GM12878 (cell line): ENCODE data around the gene CARM1. TPM values are rescaled to one million over a fixed set of nuclear protein-coding genes. Genes with fewer than 3 reads are reported as not detected.

Experiments
- ATAC-seq: fragments of 200-7000 bp; cut with Tn5 transposase; 3 replicates; pipeline ENCODE4 v1.9.1; 2020; ENCODE audit warnings: mild to moderate bottlenecking, moderate library complexity
- BruUV-seq: library from RNA; stranded (reverse); fragments of 400-500 nt; replicated peaks from 2 replicates; lab custom pipeline; 2021; lab: Mats Ljungman, UMichigan
- CTCF ChIA-PET: fragments of 300-600 bp; sonication (Branson Sonifier 250); formaldehyde crosslinking; extraction: SDS; loops from one replicate; lab custom pipeline; 2021; ENCODE audit warnings: inconsistent platforms; lab: Yijun Ruan, JAX
- POLR2A ChIA-PET: fragments of 350-600 bp; formaldehyde crosslinking; extraction: SDS; loops from one replicate; lab custom pipeline; 2021; ENCODE audit warnings: inconsistent platforms; lab: Charles Lee
- RAD21 ChIA-PET: fragments of 300-600 bp; sonication (Branson Sonifier 250); formaldehyde crosslinking; loops from one replicate; lab custom pipeline; 2023; ENCODE audit warnings: antibody characterized with exemption; ENCODE audit not compliant: unreplicated experiment; lab: Charles Lee
- SMC1A ChIA-PET: fragments of 300-600 bp; sonication (Branson Sonifier 250); formaldehyde crosslinking; loops from one replicate; lab custom pipeline; 2023; ENCODE audit not compliant: unreplicated experiment, uncharacterized antibody; lab: Charles Lee
- DNase-seq: peaks from one replicate; pipeline ENCODE4 v3.0.0-alpha.2; 2011; ENCODE audit warnings: low read depth, low spot score
- FAIRE-seq: peaks from 3 replicates; lab custom pipeline; 2011; peaks lifted over from hg19 to GRCh38; lab: Jason Lieb, UNC
- H2AFZ ChIP-seq: 2 replicates; pipeline ENCODE4 v1.6.0; 2011; ENCODE audit warnings: low read depth, low read length, control low read depth; ENCODE audit not compliant: control insufficient read depth
- H3K27ac ChIP-seq: 2 replicates; pipeline ENCODE4 v1.5.1; 2011; ENCODE audit warnings: control low read depth; ENCODE audit not compliant: control insufficient read depth, insufficient read depth
- H3K27me3 ChIP-seq, 2 experiments: replicated peaks in 1 of 2; 2 replicates each; pipeline versions ENCODE4 v1.6.0 to v1.6.1; 2011; ENCODE audit warnings: low read length in 1 of 2; ENCODE audit not compliant: control insufficient read depth in 2 of 2, insufficient read depth in 2 of 2
- H3K36me3 ChIP-seq, 2 experiments: 2 replicates each; pipeline ENCODE4 v1.5.1; 2011; ENCODE audit warnings: low read length in 1 of 2; ENCODE audit not compliant: control insufficient read depth in 2 of 2, insufficient read depth in 2 of 2
- H3K4me1 ChIP-seq: 2 replicates; pipeline ENCODE4 v1.6.1; 2011; ENCODE audit warnings: mild to moderate bottlenecking, low read length, moderate library complexity, mixed read lengths; ENCODE audit not compliant: control insufficient read depth, insufficient read depth
- H3K4me2 ChIP-seq: 2 replicates; pipeline ENCODE4 v1.6.0; 2011; ENCODE audit warnings: control low read depth; ENCODE audit not compliant: control insufficient read depth, insufficient read depth
- H3K4me3 ChIP-seq: fragments of 200-600 bp; sonication (generic); 2 replicates; pipeline ENCODE4 v1.5.1; 2016
- H3K79me2 ChIP-seq: 2 replicates; pipeline ENCODE4 v1.6.0; 2011; ENCODE audit warnings: low read length; ENCODE audit not compliant: control insufficient read depth, insufficient read depth
- H3K9ac ChIP-seq: 2 replicates; pipeline ENCODE4 v1.8.0; 2011; ENCODE audit warnings: low read length, control low read depth, mixed read lengths; ENCODE audit not compliant: control insufficient read depth, insufficient read depth
- H3K9me3 ChIP-seq: replicated peaks from 3 replicates; pipeline ENCODE4 v1.5.1; 2011; ENCODE audit warnings: mild to moderate bottlenecking, low read length; ENCODE audit not compliant: control insufficient read depth, insufficient read depth
- H4K20me1 ChIP-seq: 2 replicates; pipeline ENCODE4 v1.6.0; 2011; ENCODE audit not compliant: control insufficient read depth, insufficient read depth
- CBFB ChIP-seq: IDR thresholded peaks from 2 replicates; pipeline ENCODE4 v1.6.1; 2016; ENCODE audit warnings: antibody characterized with exemption, low read depth
- CTCF ChIP-seq, 3 experiments: IDR thresholded peaks in 2 of 3; conservative IDR thresholded peaks in 1 of 3; 2 replicates each; pipeline ENCODE4 v1.5.1; 2011; ENCODE audit warnings: low read depth in 3 of 3, low read length in 3 of 3, mild to moderate bottlenecking in 3 of 3, control low read depth in 2 of 3, moderate library complexity in 2 of 3, inconsistent platforms in 1 of 3, mixed read lengths in 1 of 3; ENCODE audit not compliant: control insufficient read depth in 2 of 3, insufficient read depth in 1 of 3; ENCODE audit errors: extremely low read depth in 1 of 3
- HDAC2 ChIP-seq: fragments of 200-600 bp; sonication (generic); IDR thresholded peaks from 2 replicates; pipeline ENCODE4 v1.6.1; 2017
- IRF4 ChIP-seq: IDR thresholded peaks from 2 replicates; pipeline ENCODE4 v1.6.1; 2011; ENCODE audit warnings: low read depth, low read length
- JUNB ChIP-seq: IDR thresholded peaks from 2 replicates; pipeline ENCODE4 v1.6.1; 2016; ENCODE audit warnings: antibody characterized with exemption, mild to moderate bottlenecking
- KDM1A ChIP-seq: fragments of 200-600 bp; sonication (generic); IDR thresholded peaks from 2 replicates; pipeline ENCODE4 v1.6.1; 2016; ENCODE audit warnings: borderline replicate concordance
- MEF2A ChIP-seq: IDR thresholded peaks from 2 replicates; pipeline ENCODE4 v1.6.1; 2011; ENCODE audit warnings: low read depth, mild to moderate bottlenecking, low read length, moderate library complexity; ENCODE audit not compliant: insufficient read depth
- MXI1 ChIP-seq: fragments of 150-350 bp; IDR thresholded peaks from 2 replicates; pipeline ENCODE4 v1.6.1; 2011; ENCODE audit warnings: low read depth, mild to moderate bottlenecking, inconsistent platforms, low read length, improper control_type of control experiment
- POLR2A ChIP-seq: IDR thresholded peaks from 2 replicates; pipeline ENCODE4 v1.6.1; 2011; ENCODE audit warnings: low read depth, mild to moderate bottlenecking, low read length
- RUNX3 ChIP-seq: IDR thresholded peaks from 2 replicates; pipeline ENCODE4 v1.6.1; 2012; ENCODE audit warnings: low read length, inconsistent platforms
- TCF3 ChIP-seq: IDR thresholded peaks from 2 replicates; pipeline ENCODE4 v1.6.1; 2012; ENCODE audit warnings: low read depth, mild to moderate bottlenecking, low read length, borderline replicate concordance; ENCODE audit not compliant: insufficient read depth
- YY1 ChIP-seq: IDR thresholded peaks from 2 replicates; pipeline ENCODE4 v1.6.1; 2011; ENCODE audit warnings: low read depth, mild to moderate bottlenecking, low read length
- WGBS: methylation state at CpG from one replicate; pipeline ENCODE4 v1.1.6; 2016; ENCODE audit warnings: low lambda C conversion rate; ENCODE audit not compliant: insufficient replicate concordance, insufficient coverage; ENCODE audit errors: missing lambda C conversion rate; 5-methylcytosine and 5-hydroxymethylcytosine counted together
- in situ Hi-C: fragments of 300-500 bp; cut with MboI; formaldehyde crosslinking; loops from 9 replicates; pipeline ENCODE4 v1.14.3; 2018; ENCODE audit warnings: mixed read lengths
- intact Hi-C: fragments of 100-400 bp; cut with micrococcal nuclease; formaldehyde crosslinking; loops from one replicate; pipeline ENCODE4 v1.14.2; 2022; ENCODE audit not compliant: unreplicated experiment
- polyA plus RNA-seq, 11 experiments: library from polyadenylated mRNA; depleted of rRNA in 4 of 11; unstranded in 6 of 11; stranded (reverse) in 5 of 11; fragments of >200 nt; fragmentation: Nextera tagmentation in 4 of 11; fragmentation: Illumina TruSeq in 1 of 11; extraction: Ambion mirVana in 4 of 11; extraction: Trizol in 1 of 11; gene quantifications; 1 replicate in 1 of 11; 2 replicates in 10 of 11; pipeline versions ENCODE4 v1.2.1 to v1.2.3, GENCODE V29; 2011 to 2016; ENCODE audit warnings: inconsistent platforms in 2 of 11, missing spikeins in 2 of 11, low read depth in 1 of 11
- total RNA-seq, 4 experiments: library from RNA; depleted of rRNA in 3 of 4; stranded (reverse); fragments of >200 nt in 3 of 4; fragmentation: Illumina TruSeq in 1 of 4; extraction: Trizol in 1 of 4; gene quantifications; 2 replicates each; pipeline versions ENCODE4 v1.2.1 to v1.2.3, GENCODE V29; 2013 to 2021
- TF ChIP-seq, protein P1 (sequence below): fragments of 450-650 bp; IDR thresholded peaks from 2 replicates; pipeline ENCODE4 v1.6.1; 2016; ENCODE audit warnings: mild to moderate bottlenecking, moderate library complexity, borderline replicate concordance
- TF ChIP-seq, protein P2 (sequence below): IDR thresholded peaks from 2 replicates; pipeline ENCODE4 v1.6.1; 2012; ENCODE audit warnings: low read depth, low read length, improper control_type of control experiment

Gene CARM1
- total and polyA plus RNA-seq, 10 of the 15 experiments (the other 5 are each of a cell fraction or from before 2014, with no cell fraction given), result 0.45 to 116 (median 39.7) TPM

- Histone ChIP-seq H3K4me3 (no peak overlapping the region), H3K9ac (no peak overlapping the region), H3K27ac (no peak overlapping the region), H3K4me1 (no peaks in the 10 kb centered on the region; the same call in 1 of the 2 replicates), H3K27me3 (no peaks in the 10 kb centered on the region), H3K4me2 (peak overlapping the region; percentile 59; the same call in 1 of the 2 replicates), H3K9me3 (no peaks in the 10 kb centered on the region), H2AFZ (peak overlapping the region; percentile 72), H4K20me1 (no peaks in the 10 kb centered on the region), H3K79me2 (no peaks in the 10 kb centered on the region; the same call in 1 of the 2 replicates), H3K36me3 (no peaks in the 10 kb centered on the region; a peak in 1 of 4 replicates)
- peak; percentile 90 for ATAC-seq
- ChIA-PET RAD21 (interaction anchor here (0.7 to 2.9 kb wide), 22 partner anchors 8 to 438 kb away, joined by 3 to 18 read pairs (median 3); partner anchors contain the start of gene SWSAP1), CTCF (interaction anchor here (0.5 to 3.1 kb wide), 35 partner anchors 9 to 460 kb away, joined by 3 to 29 read pairs (median 5); partner anchors contain the start of gene SWSAP1), SMC1A (interaction anchor here (0.6 to 2.0 kb wide), 17 partner anchors 13 to 1761 kb away, joined by 3 to 12 read pairs (median 3); partner anchors contain the start of gene TMED1), POLR2A (interaction anchor here (0.7 to 1.5 kb wide), 7 partner anchors 18 to 342 kb away, joined by 3 to 5 read pairs (median 3); no protein-coding TSS in a partner anchor)
- FAIRE-seq, result peak; percentile 89
- peak; percentile 35 for DNase-seq
- in situ Hi-C loops (no loop called here), intact Hi-C loops (loop anchor here (5.0 kb wide), 1 partner anchor 266 kb away; no protein-coding TSS in a partner anchor)
- 18% methylated on average over 11 of the region's 11 CpGs for WGBS
- no TSS peak for BruUV-seq
- no peak for TF ChIP-seq POLR2A
- no peak for TF ChIP-seq KDM1A
- no peak for TF ChIP-seq MEF2A
- no peak for TF ChIP-seq TCF3
- no peak for TF ChIP-seq MXI1
- no peak for TF ChIP-seq CBFB
- TF ChIP-seq, protein P1, sequence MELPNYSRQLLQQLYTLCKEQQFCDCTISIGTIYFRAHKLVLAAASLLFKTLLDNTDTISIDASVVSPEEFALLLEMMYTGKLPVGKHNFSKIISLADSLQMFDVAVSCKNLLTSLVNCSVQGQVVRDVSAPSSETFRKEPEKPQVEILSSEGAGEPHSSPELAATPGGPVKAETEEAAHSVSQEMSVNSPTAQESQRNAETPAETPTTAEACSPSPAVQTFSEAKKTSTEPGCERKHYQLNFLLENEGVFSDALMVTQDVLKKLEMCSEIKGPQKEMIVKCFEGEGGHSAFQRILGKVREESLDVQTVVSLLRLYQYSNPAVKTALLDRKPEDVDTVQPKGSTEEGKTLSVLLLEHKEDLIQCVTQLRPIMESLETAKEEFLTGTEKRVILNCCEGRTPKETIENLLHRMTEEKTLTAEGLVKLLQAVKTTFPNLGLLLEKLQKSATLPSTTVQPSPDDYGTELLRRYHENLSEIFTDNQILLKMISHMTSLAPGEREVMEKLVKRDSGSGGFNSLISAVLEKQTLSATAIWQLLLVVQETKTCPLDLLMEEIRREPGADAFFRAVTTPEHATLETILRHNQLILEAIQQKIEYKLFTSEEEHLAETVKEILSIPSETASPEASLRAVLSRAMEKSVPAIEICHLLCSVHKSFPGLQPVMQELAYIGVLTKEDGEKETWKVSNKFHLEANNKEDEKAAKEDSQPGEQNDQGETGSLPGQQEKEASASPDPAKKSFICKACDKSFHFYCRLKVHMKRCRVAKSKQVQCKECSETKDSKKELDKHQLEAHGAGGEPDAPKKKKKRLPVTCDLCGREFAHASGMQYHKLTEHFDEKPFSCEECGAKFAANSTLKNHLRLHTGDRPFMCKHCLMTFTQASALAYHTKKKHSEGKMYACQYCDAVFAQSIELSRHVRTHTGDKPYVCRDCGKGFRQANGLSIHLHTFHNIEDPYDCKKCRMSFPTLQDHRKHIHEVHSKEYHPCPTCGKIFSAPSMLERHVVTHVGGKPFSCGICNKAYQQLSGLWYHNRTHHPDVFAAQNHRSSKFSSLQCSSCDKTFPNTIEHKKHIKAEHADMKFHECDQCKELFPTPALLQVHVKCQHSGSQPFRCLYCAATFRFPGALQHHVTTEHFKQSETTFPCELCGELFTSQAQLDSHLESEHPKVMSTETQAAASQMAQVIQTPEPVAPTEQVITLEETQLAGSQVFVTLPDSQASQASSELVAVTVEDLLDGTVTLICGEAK, result no peak
- TF ChIP-seq, protein P2, sequence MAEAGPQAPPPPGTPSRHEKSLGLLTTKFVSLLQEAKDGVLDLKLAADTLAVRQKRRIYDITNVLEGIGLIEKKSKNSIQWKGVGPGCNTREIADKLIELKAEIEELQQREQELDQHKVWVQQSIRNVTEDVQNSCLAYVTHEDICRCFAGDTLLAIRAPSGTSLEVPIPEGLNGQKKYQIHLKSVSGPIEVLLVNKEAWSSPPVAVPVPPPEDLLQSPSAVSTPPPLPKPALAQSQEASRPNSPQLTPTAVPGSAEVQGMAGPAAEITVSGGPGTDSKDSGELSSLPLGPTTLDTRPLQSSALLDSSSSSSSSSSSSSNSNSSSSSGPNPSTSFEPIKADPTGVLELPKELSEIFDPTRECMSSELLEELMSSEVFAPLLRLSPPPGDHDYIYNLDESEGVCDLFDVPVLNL, result no peak
- TF ChIP-seq JUNB, result no peak
- no peak for TF ChIP-seq HDAC2
- TF ChIP-seq CTCF (IDR thresholded peaks at IDR 0.05 in 2 of 3, conservative IDR thresholded peaks at IDR 0.05 in 1 of 3; ENCODE audit: control insufficient read depth in 2 of 3, extremely low read depth in 1 of 3, insufficient read depth in 1 of 3, low read depth in 3 of 3, low read length in 3 of 3), result peak; percentile 64 to 70 (median 65)
- no peak for TF ChIP-seq RUNX3
- TF ChIP-seq IRF4, result no peak
- 0 out of 2 replicates have a peak, but pooled peaks have one; percentile 17 for TF ChIP-seq YY1
Measured at GRCh38 chr19:10936661-10937084, 65.3 kb downstream of the CARM1 start.
